ENCODE data around the gene RGS9BP.
A peak's percentile ranks its signal among the peaks of the same experiment; 100 is the strongest.
"Not testable (repeated sequence)": the region's sequence is repeated elsewhere in the genome, so short reads cannot be mapped to it uniquely, and the experiment has no call there.

The RGS9BP gene

GRCh38 chr19:32686847-32687475, 11.3 kb downstream of the RGS9BP start:
- no peak for TF ChIP-seq CTCF (conservative IDR thresholded peaks at IDR 0.05; ENCODE audit: control insufficient read depth, insufficient read depth, low read depth, low read length)
- no peak overlapping the region for H3K4me3 ChIP-seq (ENCODE audit: control insufficient read depth, low read depth, low read length)
- no peak for DNase-seq (ENCODE audit: low read depth)

GRCh38 chr19:32687681-32688080, 12.0 kb downstream of the RGS9BP start:
- no peak for TF ChIP-seq CTCF (conservative IDR thresholded peaks at IDR 0.05; ENCODE audit: control insufficient read depth, insufficient read depth, low read depth, low read length)
- H3K4me3 ChIP-seq (ENCODE audit: control insufficient read depth, low read depth, low read length) = no peak overlapping the region
- no peak for DNase-seq (ENCODE audit: low read depth)

GRCh38 chr19:32688311-32688710, 12.7 kb downstream of the RGS9BP start:
- no peak for TF ChIP-seq CTCF (conservative IDR thresholded peaks at IDR 0.05; ENCODE audit: control insufficient read depth, insufficient read depth, low read depth, low read length)
- H3K4me3 ChIP-seq (ENCODE audit: control insufficient read depth, low read depth, low read length) = no peak overlapping the region
- peak; percentile 76 for DNase-seq (ENCODE audit: low read depth)

- TF ChIP-seq CTCF (conservative IDR thresholded peaks at IDR 0.05; ENCODE audit: control insufficient read depth, insufficient read depth, low read depth, low read length) = no peak
- peak; percentile 73 for DNase-seq (ENCODE audit: low read depth)
- peak within 1 kb of the TSS; percentile 73 for H3K4me3 ChIP-seq (ENCODE audit: control insufficient read depth, low read depth, low read length)
Measured at GRCh38 chr19:32691291-32691951, 15.8 kb downstream of the RGS9BP start, which contains the start of gene NUDT19. NUDT19 (plus strand) TSS chr19:32691821; CDS start chr19:32691961, 140 bp downstream.

GRCh38 chr19:32691952-32692726, 16.5 kb downstream of the RGS9BP start:
- TF ChIP-seq CTCF (conservative IDR thresholded peaks at IDR 0.05; ENCODE audit: control insufficient read depth, insufficient read depth, low read depth, low read length) = no peak
- peak overlapping the region; percentile 73 for H3K4me3 ChIP-seq (ENCODE audit: control insufficient read depth, low read depth, low read length)
- peak; percentile 75 for DNase-seq (ENCODE audit: low read depth)

GRCh38 chr19:32692727-32693061, 17.0 kb downstream of the RGS9BP start:
- no peak for TF ChIP-seq CTCF (conservative IDR thresholded peaks at IDR 0.05; ENCODE audit: control insufficient read depth, insufficient read depth, low read depth, low read length)

GRCh38 chr19:32693151-32694108, 17.8 kb downstream of the RGS9BP start:
- DNase-seq (ENCODE audit: low read depth) = peak; percentile 34
- H3K4me3 ChIP-seq (ENCODE audit: control insufficient read depth, low read depth, low read length) = peak overlapping the region; percentile 73

More at GRCh38 chr19:32692727-32693061, 17.0 kb downstream of the RGS9BP start:
- H3K4me3 ChIP-seq (ENCODE audit: control insufficient read depth, low read depth, low read length) = peak overlapping the region; percentile 73
- no peak for DNase-seq (ENCODE audit: low read depth)

- not testable (repeated sequence) for DNase-seq (ENCODE audit: low read depth); H3K4me3 ChIP-seq (ENCODE audit: control insufficient read depth, low read depth, low read length)
Measured at GRCh38 chr19:32694316-32694715, 18.7 kb downstream of the RGS9BP start.

- DNase-seq (ENCODE audit: low read depth); H3K4me3 ChIP-seq (ENCODE audit: control insufficient read depth, low read depth, low read length): not testable (repeated sequence)
Measured at GRCh38 chr19:32694851-32695250, 19.2 kb downstream of the RGS9BP start.
